ENCODE results near the gene ABCA2.
A peak's percentile ranks its signal among the peaks of the same experiment; 100 is the strongest.

The ABCA2 gene

GRCh38 chr9:137028263-137029057 lies 423 bp upstream of the ABCA2 start:
- peak; percentile 69 for DNase-seq

DNA sequence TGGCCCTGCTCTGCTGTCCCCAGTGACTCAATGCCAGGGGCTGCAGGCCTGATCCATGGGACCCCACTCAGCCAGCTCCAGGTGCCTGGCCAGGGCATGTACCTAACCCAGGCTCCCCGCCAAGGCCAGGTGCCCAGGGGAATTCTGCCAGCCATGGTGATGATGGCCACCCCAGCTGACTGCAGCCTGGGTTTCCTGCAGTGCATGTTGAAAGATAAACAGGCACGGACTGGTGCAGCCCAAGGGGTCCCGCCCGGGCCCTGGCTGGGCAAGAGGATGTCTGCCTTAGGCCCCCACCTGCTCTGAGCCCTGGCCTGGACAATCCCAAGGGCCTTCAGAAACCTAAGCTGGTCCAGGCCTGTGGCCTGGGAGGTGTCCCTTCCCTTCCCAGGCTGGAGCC lies 1.2 kb downstream of the ABCA2 start:
- DNase-seq: no peak

DNA sequence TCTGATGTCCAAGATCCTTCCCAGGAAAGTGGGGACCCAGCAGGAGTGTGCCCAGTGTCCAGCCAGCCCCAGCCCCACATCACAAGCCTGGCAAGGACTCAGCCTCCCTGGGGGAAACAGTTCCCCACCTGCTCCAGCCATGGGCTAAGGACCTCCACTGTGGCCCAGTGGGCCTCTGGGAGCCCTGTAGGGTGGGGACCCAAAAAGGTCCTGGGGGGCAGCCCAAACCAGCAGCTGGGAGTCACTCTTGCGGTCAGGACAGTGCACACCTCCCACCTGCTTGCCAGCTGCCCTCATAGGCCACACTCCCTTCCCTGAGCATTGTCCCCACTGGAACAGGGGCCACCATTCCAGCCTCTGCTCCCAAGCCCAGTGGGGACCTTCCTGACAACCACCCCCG lies 1.7 kb downstream of the ABCA2 start:
- DNase-seq: no peak

- peak; percentile 18 for DNase-seq
Observed at GRCh38 chr9:137025517-137025966, 2.5 kb downstream of the ABCA2 start.

- no peak for DNase-seq
Observed at GRCh38 chr9:137023583-137023991, 4.5 kb downstream of the ABCA2 start.

DNA sequence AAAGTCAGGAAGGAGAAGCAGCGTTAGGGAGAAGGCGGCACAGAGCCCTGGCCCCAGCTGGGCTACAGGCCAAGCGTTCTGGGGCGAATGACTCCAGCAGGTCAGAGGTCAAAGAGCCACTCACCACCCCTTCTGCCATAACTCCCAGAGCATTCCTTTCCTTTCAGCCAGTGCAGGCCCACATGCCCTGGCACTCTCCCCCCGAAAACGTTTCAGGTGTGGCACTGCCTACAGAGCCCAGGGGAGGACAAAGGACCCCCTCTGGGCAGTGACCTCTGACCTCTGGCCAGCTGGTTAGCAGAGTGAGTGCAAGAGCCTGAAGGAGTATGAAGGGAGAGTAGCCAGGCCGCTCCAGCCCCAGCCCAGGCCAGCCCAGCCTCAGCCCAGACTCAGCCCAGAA lies 4.9 kb downstream of the ABCA2 start:
- no peak for DNase-seq

GRCh38 chr9:137022662-137023008 lies 5.4 kb downstream of the ABCA2 start:
- no peak for DNase-seq

DNA sequence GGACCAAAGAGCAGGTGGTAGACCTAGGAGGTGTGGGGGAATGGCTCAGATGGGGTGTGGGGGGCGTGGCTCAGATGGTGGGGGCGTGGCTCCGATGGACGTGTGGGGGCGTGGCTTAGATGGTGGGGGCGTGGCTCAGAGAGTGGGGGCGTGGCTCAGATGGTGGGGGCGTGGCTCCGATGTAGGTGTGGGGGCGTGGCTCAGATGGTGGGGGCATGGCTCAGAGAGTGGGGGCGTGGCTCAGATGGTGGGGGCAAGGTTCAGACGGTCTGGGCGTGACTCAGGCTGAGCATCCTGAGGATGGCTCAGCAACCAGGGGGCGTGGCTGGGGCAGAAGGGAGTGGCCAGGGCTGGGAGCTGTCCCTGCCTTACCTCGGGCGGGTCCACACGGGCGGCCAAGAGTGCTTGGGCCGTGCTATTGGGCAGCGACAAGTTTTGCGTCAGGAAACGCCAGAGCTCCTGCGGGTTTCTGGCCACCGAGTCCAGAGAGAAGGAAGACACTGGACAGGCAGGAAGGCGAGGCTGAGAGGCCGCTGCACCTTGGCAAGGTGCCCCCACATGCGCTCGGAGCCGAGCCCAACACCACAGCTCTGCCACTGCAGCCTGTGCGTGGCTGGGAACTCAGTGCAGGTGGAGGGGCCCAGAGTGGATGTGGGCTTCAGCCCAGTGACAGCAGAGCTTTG lies 5.9 kb downstream of the ABCA2 start:
- peak; percentile 85 for DNase-seq

- no peak for DNase-seq
Observed at GRCh38 chr9:137021568-137021978, 6.5 kb downstream of the ABCA2 start.

- no peak for DNase-seq
Observed at GRCh38 chr9:137020771-137021567, 7.1 kb downstream of the ABCA2 start.

GRCh38 chr9:137019891-137020683 lies 8.0 kb downstream of the ABCA2 start:
- DNase-seq: no peak

- DNase-seq: no peak
Observed at GRCh38 chr9:137018761-137019559, 9.1 kb downstream of the ABCA2 start.

DNA sequence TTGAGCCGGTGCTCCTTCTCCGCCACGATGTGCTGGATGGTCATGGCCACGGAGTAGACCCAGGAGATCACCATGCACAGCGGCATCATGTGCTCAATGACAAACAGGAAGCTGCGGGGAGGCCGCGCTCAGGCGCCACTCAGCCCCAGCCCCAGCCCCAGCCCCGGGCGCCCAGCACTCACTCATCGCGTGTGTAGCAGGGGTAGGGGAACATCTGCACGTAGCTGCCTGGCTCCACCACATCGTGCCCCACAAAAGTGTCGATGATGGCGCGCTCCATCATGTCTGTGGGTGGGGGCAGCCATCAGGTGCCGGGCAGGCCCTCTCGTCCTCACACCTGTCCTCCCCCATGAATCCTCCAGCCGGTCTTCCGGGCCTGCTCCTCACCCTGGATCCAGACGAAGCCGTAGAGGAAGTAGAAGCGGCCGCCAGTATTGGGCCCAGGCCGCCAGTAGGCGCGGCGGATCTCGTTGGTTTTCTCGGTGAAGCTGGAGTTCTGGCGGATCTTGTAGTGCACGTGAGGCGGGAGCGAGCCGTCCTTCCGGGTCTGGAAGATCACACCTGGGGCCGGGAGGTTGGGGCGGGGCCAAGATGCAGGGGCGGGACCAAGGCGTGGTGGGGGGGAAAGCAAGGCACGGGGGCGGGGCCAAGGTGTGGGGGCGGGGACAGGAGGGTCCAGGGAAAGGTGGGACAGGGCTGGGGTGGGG lies 10.1 kb downstream of the ABCA2 start:
- DNase-seq: no peak

DNA sequence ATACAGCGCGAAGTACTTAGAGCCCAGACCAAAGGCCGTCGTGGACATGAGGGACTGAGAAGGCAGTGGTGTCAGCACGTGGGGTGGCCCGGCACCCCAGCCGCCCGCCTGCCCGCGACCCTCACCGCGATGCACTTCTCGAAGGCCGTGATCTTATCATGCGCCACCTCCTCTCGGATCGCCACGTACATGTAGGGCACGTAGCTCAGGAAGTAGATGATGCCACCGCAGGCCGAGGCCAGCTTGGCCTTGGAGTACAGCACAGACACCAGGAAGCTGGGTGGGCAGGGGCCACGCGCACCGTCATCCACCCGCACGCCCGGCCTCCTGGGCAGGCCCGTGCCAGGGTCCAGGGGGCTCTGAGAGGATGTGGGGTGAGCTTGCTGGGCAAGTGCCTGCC lies 11.0 kb downstream of the ABCA2 start:
- no peak for DNase-seq

- DNase-seq: no peak
Observed at GRCh38 chr9:137016436-137016835, 11.6 kb downstream of the ABCA2 start.

GRCh38 chr9:137015976-137016375 lies 12.1 kb downstream of the ABCA2 start:
- no peak for DNase-seq

- no peak for DNase-seq
Observed at GRCh38 chr9:137015540-137015930, 12.5 kb downstream of the ABCA2 start.

DNA sequence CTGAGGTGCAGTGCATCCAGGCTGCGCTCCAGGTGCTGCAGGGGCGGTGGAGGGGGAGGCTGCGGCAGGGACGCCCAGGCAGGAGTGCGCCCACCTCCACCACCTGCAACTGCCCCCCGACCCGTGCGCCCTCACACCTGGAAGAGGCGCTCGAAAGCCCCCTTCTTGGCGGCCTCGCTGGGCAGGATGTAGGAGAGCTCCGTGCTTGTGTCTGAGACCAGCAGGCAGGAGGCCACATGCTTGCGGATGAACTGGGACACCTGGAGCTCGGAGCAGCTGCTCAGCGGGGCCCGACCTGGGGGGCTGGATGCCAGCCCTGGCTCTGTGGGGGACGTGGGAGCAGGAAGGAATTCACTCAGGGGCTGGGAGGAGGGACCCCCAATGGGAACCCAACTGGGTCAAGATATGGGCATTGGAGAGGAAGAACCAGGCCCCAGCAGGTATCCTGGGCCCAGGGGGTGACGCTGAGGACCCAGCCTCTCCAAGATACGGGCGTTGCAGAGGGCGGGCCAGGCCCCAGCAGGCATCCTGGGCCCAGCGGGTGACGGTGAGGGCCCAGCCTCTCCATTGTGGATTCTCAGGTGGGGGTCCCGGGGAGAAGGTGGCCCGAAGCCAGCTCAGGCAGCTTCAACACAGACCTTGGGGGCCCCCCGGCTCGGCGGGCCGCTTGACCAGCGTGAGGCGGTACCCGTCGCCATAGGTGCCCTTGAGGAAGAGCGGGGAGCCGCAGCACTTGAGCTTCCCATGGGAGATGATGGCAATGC lies 13.1 kb downstream of the ABCA2 start:
- no peak for DNase-seq

- DNase-seq: no peak
Observed at GRCh38 chr9:137014166-137014565, 13.9 kb downstream of the ABCA2 start.

- no peak for DNase-seq
Observed at GRCh38 chr9:137013571-137013940, 14.5 kb downstream of the ABCA2 start.

Measured in MV-4-11 (cell line).